Measurements from ENCODE around the gene OGFOD1.

- no peak for TF ChIP-seq CTCF (IDR thresholded peaks at IDR 0.05 in 2 of 3, conservative IDR thresholded peaks at IDR 0.05 in 1 of 3; ENCODE audit: control insufficient read depth in 2 of 3, extremely low read depth in 1 of 3, insufficient read depth in 1 of 3, low read depth in 3 of 3, low read length in 3 of 3)
- no peak for TF ChIP-seq CEBPB (IDR thresholded peaks at IDR 0.05; ENCODE audit: borderline replicate concordance in 1 of 2, low read depth in 2 of 2, low read length in 2 of 2)
- no peak for TF ChIP-seq POLR2AphosphoS2 (IDR thresholded peaks at IDR 0.05; ENCODE audit: low read depth, low read length)
- TF ChIP-seq EZH2 (IDR thresholded peaks at IDR 0.05; ENCODE audit: borderline replicate concordance, control insufficient read depth, low read depth, low read length) = no peak
- no peak for TF ChIP-seq FOS (IDR thresholded peaks at IDR 0.05; ENCODE audit: borderline replicate concordance, extremely low read depth, insufficient read length)
- no peak for TF ChIP-seq RBBP5 (conservative IDR thresholded peaks at IDR 0.05)
- no peak for TF ChIP-seq SMAD5 (IDR thresholded peaks at IDR 0.05; ENCODE audit: low read depth)
- no peak for TF ChIP-seq YY1 (IDR thresholded peaks at IDR 0.05; ENCODE audit: low read depth, low read length)
- no peak for TF ChIP-seq POLR2A (IDR thresholded peaks at IDR 0.05; ENCODE audit: low read depth, low read length)
- no peak for TF ChIP-seq ATF3 (IDR thresholded peaks at IDR 0.05; ENCODE audit: borderline replicate concordance, extremely low read depth, low read depth, low read length)
Observed at GRCh38 chr16:56421313-56421712, 30.0 kb upstream of the OGFOD1 start.

Data from GM12878 (cell line).